Measurements from ENCODE around the gene ADAP1. TPM values are rescaled to one million over a fixed set of nuclear protein-coding genes. Genes with fewer than 3 reads are reported as not detected.
A peak's percentile ranks its signal among the peaks of the same experiment; 100 is the strongest.

ADAP1 gene
- total RNA-seq, 1 donor from 2014 or later: 0.30 TPM

- H3K4me1 ChIP-seq: peaks cover 2% of the 10 kb centered on the region
- no peak overlapping the region for H3K27ac Mint-ChIP-seq
- H3K4me1 Mint-ChIP-seq: peaks cover 4% of the 10 kb centered on the region
- H3K9me3 Mint-ChIP-seq: no peaks in the 10 kb centered on the region
- no peak for DNase-seq (ENCODE audit: low spot score)
- H3K27me3 ChIP-seq: no peaks in the 10 kb centered on the region
- no peak overlapping the region for H3K4me3 ChIP-seq
- no peak overlapping the region for H3K4me3 Mint-ChIP-seq
- H3K36me3 Mint-ChIP-seq: peaks cover 12% of the 10 kb centered on the region
- H3K9me3 ChIP-seq (ENCODE audit: low read depth): no peaks in the 10 kb centered on the region
- no peaks in the 10 kb centered on the region for H3F3A ChIP-seq (ENCODE audit: low read depth)
- H3K27ac ChIP-seq: no peak overlapping the region
- no peak overlapping the region for H2AFZ ChIP-seq (replicated peaks)
- H3K36me3 ChIP-seq: no peaks in the 10 kb centered on the region
- H4K20me1 ChIP-seq (ENCODE audit: low read depth): peaks cover 10% of the 10 kb centered on the region
- H3K79me2 ChIP-seq (ENCODE audit: low read depth): no peaks in the 10 kb centered on the region
- TF ChIP-seq EZH2phosphoT487 (IDR thresholded peaks at IDR 0.05) (no peak), CTCF (IDR thresholded peaks at IDR 0.05) (no peak), EZH2 (IDR thresholded peaks at IDR 0.05) (no peak)
- H3K4me2 ChIP-seq: no peak overlapping the region
- H3K9ac ChIP-seq: no peak overlapping the region
- peaks cover 16% of the 10 kb centered on the region for H3K27me3 Mint-ChIP-seq (ENCODE audit: insufficient read depth, low read depth)
These were observed 56.6 kb downstream of the ADAP1 start for GRCh38 chr7:897771-898376.

GRCh38 chr7:897086-897485 is 57.4 kb downstream of the ADAP1 start:
- Histone ChIP-seq H3F3A (ENCODE audit: low read depth) (no peaks in the 10 kb centered on the region), H3K27me3 (no peaks in the 10 kb centered on the region), H3K4me3 (no peak overlapping the region), H3K27ac (no peak overlapping the region), H3K4me2 (no peak overlapping the region), H3K36me3 (no peaks in the 10 kb centered on the region), H3K4me1 (peaks cover 2% of the 10 kb centered on the region), H3K79me2 (ENCODE audit: low read depth) (no peaks in the 10 kb centered on the region), H2AFZ (replicated peaks) (no peak overlapping the region), H3K9ac (no peak overlapping the region), H4K20me1 (ENCODE audit: low read depth) (peaks cover 10% of the 10 kb centered on the region), H3K9me3 (ENCODE audit: low read depth) (no peaks in the 10 kb centered on the region)
- peaks cover 20% of the 10 kb centered on the region for H3K36me3 Mint-ChIP-seq
- DNase-seq (ENCODE audit: low spot score): no peak
- H3K9me3 Mint-ChIP-seq: no peaks in the 10 kb centered on the region
- peaks cover 14% of the 10 kb centered on the region for H3K27me3 Mint-ChIP-seq (ENCODE audit: insufficient read depth, low read depth)
- no peak overlapping the region for H3K4me3 Mint-ChIP-seq
- no peaks in the 10 kb centered on the region for H3K4me1 Mint-ChIP-seq
- no peak overlapping the region for H3K27ac Mint-ChIP-seq
- TF ChIP-seq EZH2 (IDR thresholded peaks at IDR 0.05): no peak
- no peak for TF ChIP-seq CTCF (IDR thresholded peaks at IDR 0.05)
- no peak for TF ChIP-seq EZH2phosphoT487 (IDR thresholded peaks at IDR 0.05)

GRCh38 chr7:896346-897075 is 58.0 kb downstream of the ADAP1 start:
- Mint-ChIP-seq H3K4me3 (no peak overlapping the region), H3K27me3 (ENCODE audit: insufficient read depth, low read depth) (peaks cover 13% of the 10 kb centered on the region), H3K4me1 (no peaks in the 10 kb centered on the region), H3K27ac (peak overlapping the region; percentile 37), H3K9me3 (no peaks in the 10 kb centered on the region), H3K36me3 (peaks cover 20% of the 10 kb centered on the region)
- H3K27me3 ChIP-seq: no peaks in the 10 kb centered on the region
- no peaks in the 10 kb centered on the region for H3K36me3 ChIP-seq
- peaks cover 2% of the 10 kb centered on the region for H3K4me1 ChIP-seq
- no peak for TF ChIP-seq EZH2 (IDR thresholded peaks at IDR 0.05)
- no peak for TF ChIP-seq CTCF (IDR thresholded peaks at IDR 0.05)
- TF ChIP-seq EZH2phosphoT487 (IDR thresholded peaks at IDR 0.05): no peak
- no peaks in the 10 kb centered on the region for H3F3A ChIP-seq (ENCODE audit: low read depth)
- no peaks in the 10 kb centered on the region for H3K79me2 ChIP-seq (ENCODE audit: low read depth)
- H2AFZ ChIP-seq (replicated peaks): no peak overlapping the region
- no peak overlapping the region for H3K27ac ChIP-seq
- H3K4me2 ChIP-seq: no peak overlapping the region
- no peak for DNase-seq (ENCODE audit: low spot score)
- H3K9me3 ChIP-seq (ENCODE audit: low read depth): no peaks in the 10 kb centered on the region
- no peak overlapping the region for H3K4me3 ChIP-seq
- peaks cover 10% of the 10 kb centered on the region for H4K20me1 ChIP-seq (ENCODE audit: low read depth)
- no peak overlapping the region for H3K9ac ChIP-seq
